ENCODE data around the gene RND3.

RND3 gene

GRCh38 chr2:150476286-150476685 lies 11.2 kb downstream of the RND3 start:
- no peak for DNase-seq (ENCODE audit: low read depth, low spot score)

DNA sequence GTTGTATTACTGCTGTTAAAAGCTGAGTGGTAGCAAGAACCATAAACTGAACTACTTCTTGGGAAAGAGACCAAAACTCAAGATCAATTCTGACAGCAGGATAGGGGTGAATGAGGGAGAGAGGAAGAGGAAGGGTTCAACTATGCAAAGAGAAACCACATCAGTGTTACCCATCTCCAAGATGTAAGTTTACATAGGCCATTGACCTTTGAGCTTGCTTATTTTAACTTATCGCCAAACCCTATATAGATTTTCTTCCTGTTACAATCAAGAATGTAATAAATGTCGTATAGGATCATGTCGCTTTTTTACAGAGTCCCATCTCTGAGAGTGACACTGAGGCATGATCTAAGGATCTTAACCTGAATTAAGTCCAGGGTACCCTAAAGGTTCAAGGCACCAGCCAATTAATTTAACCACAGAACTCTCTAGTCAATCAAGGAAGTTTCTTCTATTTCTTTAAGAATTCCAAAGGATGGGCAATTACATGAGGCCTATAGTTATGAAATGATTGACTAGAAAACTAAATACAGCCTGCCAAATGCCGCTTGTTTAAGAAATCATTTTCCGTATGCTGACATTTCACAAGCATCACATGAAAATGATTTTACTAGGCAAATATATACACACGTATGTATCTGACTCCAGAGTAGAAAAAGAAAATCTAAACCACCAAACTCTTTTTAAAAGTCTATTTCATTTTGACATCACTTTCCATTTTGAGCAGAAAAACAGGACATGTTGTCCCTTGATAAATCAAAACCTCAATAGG lies 11.8 kb downstream of the RND3 start:
- DNase-seq (ENCODE audit: low read depth, low spot score), result no peak

DNA sequence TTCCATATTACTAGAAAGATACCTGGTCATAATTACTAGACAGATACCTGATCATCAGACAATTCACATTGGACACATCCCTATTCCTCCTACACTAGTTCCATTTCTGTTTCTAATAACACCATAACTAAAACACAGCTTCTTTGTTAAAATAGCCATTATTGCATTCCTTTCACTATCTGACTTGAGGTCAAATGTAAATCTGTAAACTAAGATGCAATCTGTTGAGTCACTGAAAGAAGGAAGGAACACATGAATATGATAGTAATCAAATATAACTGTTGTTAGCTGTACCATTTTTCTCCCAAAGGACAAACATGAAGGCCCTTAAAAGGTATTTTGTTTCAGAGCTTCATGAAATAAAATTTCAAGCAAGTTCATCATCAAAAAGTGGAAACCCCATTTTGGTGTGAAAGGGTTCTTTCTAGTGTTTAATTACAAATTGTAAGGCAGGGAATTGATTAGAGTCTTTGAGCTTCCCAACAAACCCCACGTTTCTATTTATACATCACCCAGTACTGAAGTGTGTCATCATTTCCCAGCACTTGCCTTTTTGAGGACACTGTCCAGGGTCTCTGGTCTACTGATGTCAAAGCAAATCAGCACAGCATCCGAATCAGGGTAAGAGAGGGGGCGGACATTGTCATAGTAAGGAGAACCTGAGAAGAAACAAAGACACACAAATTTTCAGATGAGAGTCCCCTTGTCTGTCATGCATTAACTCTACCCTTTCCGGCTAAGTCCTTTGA lies 13.0 kb downstream of the RND3 start:
- DNase-seq (ENCODE audit: low read depth, low spot score), result no peak

GRCh38 chr2:150473767-150474166 lies 13.7 kb downstream of the RND3 start:
- no peak for DNase-seq (ENCODE audit: low read depth, low spot score)

GRCh38 chr2:150472511-150472899 lies 15.0 kb downstream of the RND3 start:
- no peak for DNase-seq (ENCODE audit: low read depth, low spot score)

DNA sequence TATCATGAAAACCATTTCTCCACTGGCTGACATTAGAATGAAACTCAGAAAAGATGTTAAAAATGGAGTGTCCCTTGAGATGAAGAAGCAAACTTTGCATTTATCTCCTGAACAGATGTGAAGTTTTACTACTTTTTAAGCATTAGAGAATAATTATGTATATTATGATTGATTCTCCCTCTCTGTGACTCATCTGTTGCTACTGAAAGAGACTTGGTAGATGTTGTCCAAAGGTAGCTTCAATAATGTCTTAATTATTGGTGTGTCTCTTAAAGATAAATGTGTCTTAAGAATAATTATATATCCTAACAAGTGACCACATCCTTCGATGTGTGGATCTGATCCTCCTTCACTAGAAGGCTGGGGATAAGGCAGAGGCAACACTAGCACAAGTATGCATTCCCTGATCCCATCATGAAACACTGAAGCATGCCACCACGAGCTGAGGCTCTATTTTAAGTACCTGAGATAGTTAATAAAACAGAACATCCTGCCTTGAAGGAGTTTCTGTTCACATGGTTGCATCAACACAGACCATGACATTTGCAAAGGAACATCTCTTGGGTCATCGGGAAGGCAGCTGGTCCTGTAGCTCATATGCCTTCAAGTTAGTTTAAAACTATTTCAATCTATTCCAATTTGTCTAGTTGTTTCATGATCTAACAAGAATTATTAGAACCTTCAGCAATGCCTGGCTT lies 15.5 kb downstream of the RND3 start:
- DNase-seq (ENCODE audit: low read depth, low spot score), result no peak

DNA sequence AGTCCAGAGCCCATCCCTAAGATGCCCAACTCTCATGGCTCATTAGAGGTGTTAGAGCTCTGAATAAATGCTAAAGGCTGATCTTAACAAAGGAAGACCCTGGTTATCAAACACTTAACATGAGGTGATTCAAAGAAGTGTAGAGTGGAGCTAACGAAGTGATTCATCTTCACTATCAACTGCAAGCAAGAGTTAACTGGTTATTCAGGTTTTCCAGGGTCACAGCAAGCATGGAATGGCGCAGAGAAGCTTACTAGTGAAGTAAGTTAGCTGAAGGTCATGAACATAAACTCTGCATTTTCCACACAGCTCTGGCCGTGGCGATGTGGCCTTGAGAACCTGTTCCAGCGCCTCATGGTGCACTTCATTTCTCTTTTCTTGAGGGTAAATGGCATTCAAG lies 17.0 kb downstream of the RND3 start:
- no peak for DNase-seq (ENCODE audit: low read depth, low spot score)

DNA sequence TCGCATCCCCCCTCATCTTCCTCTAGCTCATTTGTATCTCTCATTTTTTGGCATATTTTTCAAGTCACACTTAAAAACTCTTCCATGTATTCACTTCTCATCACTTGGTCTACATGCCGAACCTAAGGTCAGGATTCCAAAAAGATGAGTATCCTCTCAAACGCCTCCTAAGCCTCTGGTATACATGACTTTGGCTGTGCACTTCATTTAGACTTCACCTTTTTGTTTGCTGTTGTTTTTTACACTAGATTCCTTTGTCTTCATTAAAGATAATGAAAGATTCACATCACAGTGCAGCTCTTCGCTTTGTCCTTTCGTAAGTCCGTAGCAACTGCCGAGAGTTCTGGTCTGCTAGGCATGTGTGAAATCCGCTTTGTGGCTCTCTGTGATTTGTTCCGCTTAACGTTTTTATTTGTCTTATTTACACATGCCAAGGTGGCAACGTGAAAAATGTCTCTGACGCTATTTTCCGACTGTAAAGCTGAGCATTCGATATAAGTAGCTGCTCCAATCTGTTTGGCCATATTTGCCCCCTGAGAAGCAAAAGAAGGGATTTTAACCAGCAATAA lies 17.7 kb downstream of the RND3 start:
- DNase-seq (ENCODE audit: low read depth, low spot score), result no peak

DNA sequence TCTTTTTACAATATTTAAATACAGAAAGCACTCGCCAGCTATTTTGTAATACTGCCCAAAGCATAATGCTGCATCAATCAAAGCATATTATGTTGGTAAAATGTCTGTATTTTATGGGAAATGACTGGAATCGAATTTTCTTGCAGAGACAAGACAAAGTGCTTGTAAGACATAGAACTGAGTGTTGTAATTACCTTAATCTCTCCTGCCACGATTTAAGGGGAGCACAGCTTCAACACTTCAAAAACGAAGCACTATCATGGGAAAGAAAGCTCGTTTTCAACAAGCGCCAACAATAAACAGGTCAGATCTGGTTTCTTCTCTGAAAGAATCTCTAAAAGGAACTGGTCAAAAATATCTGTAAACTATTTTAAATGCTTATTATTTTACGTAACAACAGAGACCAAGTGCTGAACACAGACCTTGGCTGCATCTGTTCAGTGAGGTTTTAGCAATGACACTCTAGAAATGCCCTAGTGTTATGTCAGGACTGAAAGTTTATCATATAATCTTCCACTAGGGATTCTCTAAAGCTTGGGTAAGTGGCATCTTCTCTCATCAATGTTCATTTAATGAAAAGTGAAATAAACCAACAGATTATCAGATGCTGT lies 19.0 kb downstream of the RND3 start:
- no peak for DNase-seq (ENCODE audit: low read depth, low spot score)

DNA sequence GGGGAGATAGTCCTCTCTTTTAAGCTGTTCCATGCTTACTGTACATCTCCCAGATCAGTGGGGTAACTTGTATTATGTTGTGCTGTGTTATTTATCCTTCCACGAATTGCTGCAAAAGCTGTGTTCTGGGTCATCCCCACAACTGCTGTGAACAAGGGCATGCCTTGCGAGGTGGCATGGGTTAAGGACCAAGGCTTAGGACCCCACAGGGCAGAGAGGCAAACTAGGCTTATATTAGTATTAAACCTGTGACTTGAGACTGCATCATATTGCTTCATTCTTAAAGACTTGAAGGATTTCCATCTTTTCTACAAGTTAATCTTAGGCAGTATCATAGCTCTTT lies 19.9 kb downstream of the RND3 start:
- DNase-seq (ENCODE audit: low read depth, low spot score), result no peak

DNA sequence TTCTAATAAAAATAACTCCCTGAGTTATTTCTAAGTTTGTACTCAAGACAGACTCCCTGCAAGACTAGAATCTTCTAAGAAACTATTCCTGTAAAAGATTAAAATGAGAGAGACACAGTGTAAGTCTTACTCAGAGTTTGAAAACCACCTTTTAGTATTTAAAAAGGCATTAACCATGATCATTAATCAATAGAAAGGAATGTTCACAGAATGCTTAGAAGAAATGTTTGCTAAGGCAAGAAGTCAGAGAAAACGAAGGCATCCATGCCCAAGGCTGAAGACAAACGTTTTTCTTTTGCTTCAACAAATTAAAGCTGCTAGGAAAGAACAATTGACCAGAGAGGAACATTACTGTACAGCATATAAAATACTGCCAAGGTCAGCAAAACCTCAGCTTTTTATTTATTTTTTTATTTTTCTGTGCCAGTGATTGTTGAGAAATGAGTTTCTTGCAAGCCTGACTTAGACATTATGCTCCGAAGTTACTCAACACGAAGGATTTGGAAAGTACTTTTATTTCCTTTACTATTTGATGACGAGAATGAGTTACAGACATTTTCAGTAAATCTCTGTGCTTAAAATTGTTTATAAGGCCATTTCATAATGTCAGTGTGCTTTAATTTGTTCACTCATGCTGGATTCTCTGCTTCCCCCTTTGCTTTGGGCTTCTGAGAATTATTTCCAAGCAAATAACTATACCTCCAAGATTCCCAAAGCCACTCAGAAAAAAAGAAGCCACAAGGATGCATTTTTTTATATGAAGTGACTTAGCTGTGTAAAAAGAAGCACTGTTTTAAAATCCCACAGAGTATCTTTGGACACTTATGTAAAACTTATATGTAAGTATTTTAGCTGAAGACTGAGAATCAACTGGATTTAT lies 20.5 kb downstream of the RND3 start:
- no peak for DNase-seq (ENCODE audit: low read depth, low spot score)

DNA sequence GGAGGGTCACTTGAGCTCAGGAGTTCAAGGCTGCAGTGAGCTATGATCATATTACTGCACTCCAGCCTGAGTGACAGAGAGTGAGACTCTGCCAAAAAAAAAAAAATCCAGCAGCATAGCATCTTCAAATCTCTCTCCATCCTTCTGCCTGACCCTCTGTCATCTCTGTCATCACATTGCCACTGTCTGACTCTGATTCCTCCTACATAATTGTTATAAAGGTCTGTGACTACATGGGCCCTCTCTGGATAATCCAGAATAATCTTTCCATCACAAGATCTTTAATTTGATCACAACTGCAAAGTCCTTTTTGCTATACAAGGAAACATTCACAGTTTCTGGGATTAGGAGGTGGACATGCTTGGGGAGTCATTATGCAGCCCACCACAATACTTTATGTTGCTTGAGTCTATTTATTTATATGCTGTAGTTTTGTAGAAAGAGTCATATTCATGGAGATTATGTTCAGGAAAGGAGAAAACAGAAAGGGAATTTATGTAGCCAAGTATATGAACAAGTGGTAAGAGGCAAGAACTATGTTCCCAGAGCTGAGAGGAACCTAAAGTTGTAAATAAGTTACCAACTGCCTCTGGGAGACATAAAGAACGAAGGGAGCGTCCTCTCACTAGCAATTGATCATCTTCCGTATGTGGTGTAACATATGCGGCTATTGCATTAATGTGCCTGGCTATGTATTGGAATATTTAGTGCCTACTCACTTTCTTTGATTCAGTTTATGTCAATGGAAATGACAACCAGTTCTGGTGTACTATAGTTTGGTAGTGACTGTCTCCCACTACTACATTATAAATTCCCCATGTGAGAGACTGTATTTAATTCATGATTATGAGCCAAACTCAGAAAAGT lies 21.5 kb downstream of the RND3 start:
- DNase-seq (ENCODE audit: low read depth, low spot score), result no peak

DNA sequence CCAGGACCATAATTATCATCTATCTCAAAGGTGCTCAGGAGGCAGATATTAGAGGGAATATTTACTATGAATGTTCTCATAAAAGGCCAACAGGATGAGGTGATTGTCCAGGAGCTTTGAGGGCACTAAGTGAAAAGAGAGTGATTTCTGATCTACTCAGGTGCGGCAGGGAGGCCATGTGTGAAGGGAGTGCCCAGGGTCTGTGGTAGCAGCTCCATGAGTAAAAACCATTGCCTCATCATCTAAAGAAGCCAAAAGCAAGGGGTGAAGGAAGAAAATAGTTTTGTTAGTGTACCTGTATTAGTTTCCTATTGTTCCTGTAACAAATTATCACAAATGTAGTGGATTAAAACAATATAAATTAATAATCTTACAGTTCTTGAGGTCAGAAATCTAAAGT lies 22.5 kb downstream of the RND3 start:
- DNase-seq (ENCODE audit: low read depth, low spot score), result no peak

GRCh38 chr2:150464270-150464669 lies 23.2 kb downstream of the RND3 start:
- DNase-seq (ENCODE audit: low read depth, low spot score), result no peak

- DNase-seq (ENCODE audit: low read depth, low spot score), result no peak
These were observed 24.7 kb downstream of the RND3 start for GRCh38 chr2:150462770-150463169.

GRCh38 chr2:150459281-150459680 lies 28.2 kb downstream of the RND3 start:
- no peak for DNase-seq (ENCODE audit: low read depth, low spot score)

- no peak for DNase-seq (ENCODE audit: low read depth, low spot score)
These were observed 36.7 kb downstream of the RND3 start for GRCh38 chr2:150450765-150451164.

DNA sequence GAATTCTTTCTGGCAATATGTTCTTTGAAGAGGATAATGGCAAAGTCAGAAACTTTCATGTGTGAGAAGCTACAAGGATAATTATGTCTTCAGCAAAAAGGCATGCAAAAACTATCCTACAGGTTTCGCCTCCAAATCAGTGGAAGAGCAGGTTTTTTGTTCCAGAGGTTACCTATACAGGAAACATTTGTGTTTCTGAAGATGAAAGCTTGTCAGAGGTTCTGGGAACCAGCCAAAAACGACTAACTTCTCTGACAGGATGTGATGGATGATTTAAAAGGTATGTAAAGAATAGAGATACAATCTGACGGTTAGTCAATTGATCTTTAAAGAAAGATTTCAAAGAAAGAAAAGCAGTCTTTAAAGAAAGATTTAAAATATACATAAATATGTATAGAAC lies 37.6 kb downstream of the RND3 start:
- DNase-seq (ENCODE audit: low read depth, low spot score), result no peak

DNA sequence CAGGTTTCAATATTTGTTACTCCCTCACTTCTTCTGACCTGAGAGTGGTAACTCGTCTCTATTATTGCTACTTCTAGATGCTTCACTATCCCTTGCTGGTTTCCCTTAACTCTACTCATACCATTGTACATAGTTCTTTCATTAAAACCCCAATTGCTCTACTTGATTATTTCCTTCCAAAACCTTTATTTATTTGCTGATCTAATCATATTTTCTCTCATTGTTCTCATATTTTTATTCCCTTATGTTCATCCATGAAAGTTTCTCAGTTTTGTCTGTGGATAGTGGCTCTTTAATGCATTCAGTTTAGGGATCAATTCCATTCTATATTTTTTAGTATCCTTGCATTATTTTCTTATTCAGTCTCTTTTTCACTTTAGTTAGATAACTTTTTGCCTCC lies 42.1 kb downstream of the RND3 start:
- DNase-seq (ENCODE audit: low read depth, low spot score), result no peak

DNA sequence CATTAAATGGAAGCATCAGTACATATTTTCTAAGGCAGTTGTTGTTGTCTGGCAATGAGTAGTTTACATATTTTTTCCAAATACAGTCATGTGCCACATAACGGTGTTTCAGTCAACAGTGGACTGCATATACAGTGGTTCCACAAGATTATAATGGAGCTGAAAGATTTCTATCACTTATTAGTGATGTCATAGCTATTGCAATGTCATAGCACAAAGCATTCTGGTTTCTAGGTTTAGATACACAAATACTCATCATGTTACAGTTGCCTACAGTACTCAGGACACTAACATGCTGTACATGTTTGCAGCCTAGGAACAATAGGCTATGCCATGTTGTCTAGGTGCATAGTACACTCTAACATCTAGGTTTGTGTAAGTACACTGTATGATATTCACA lies 45.0 kb downstream of the RND3 start:
- DNase-seq (ENCODE audit: low read depth, low spot score), result no peak
